ENCODE measurements around the gene OR2V2.

The OR2V2 gene

GRCh38 chr5:181114284-181114843, 33.0 kb upstream of the OR2V2 start:
- TF ChIP-seq CTCF (IDR thresholded peaks at IDR 0.05; ENCODE audit: borderline replicate concordance, control extremely low read depth, extremely low read depth, insufficient read depth, missing control alignments), result no peak
- DNase-seq (ENCODE audit: low spot score), result no peak
- in situ Hi-C loops (cut with MboI; ENCODE audit: low sequenced_read_pairs, unreplicated experiment), result no loop called here

- DNase-seq (ENCODE audit: low spot score), result no peak
- in situ Hi-C loops (cut with MboI; ENCODE audit: low sequenced_read_pairs, unreplicated experiment), result no loop called here
- no peak for TF ChIP-seq CTCF (IDR thresholded peaks at IDR 0.05; ENCODE audit: borderline replicate concordance, control extremely low read depth, extremely low read depth, insufficient read depth, missing control alignments)
Measured at GRCh38 chr5:181114844-181115778, 32.3 kb upstream of the OR2V2 start.

GRCh38 chr5:181118369-181118768, 29.0 kb upstream of the OR2V2 start:
- DNase-seq (ENCODE audit: low spot score), result no peak
- no peak for TF ChIP-seq CTCF (IDR thresholded peaks at IDR 0.05; ENCODE audit: borderline replicate concordance, control extremely low read depth, extremely low read depth, insufficient read depth, missing control alignments)
- in situ Hi-C loops (cut with MboI; ENCODE audit: low sequenced_read_pairs, unreplicated experiment), result no loop called here

GRCh38 chr5:181119105-181119504, 28.3 kb upstream of the OR2V2 start:
- in situ Hi-C loops (cut with MboI; ENCODE audit: low sequenced_read_pairs, unreplicated experiment), result no loop called here
- TF ChIP-seq CTCF (IDR thresholded peaks at IDR 0.05; ENCODE audit: borderline replicate concordance, control extremely low read depth, extremely low read depth, insufficient read depth, missing control alignments), result no peak
- no peak for DNase-seq (ENCODE audit: low spot score)

- in situ Hi-C loops (cut with MboI; ENCODE audit: low sequenced_read_pairs, unreplicated experiment), result no loop called here
- DNase-seq (ENCODE audit: low spot score), result no peak
- TF ChIP-seq CTCF (IDR thresholded peaks at IDR 0.05; ENCODE audit: borderline replicate concordance, control extremely low read depth, extremely low read depth, insufficient read depth, missing control alignments), result no peak
Measured at GRCh38 chr5:181120306-181120705, 27.1 kb upstream of the OR2V2 start.

GRCh38 chr5:181120761-181121160, 26.6 kb upstream of the OR2V2 start:
- in situ Hi-C loops (cut with MboI; ENCODE audit: low sequenced_read_pairs, unreplicated experiment), result no loop called here
- no peak for DNase-seq (ENCODE audit: low spot score)
- TF ChIP-seq CTCF (IDR thresholded peaks at IDR 0.05; ENCODE audit: borderline replicate concordance, control extremely low read depth, extremely low read depth, insufficient read depth, missing control alignments), result no peak
